Activated naive CD4-positive, alpha-beta T cell treated with anti-CD3 and anti-CD28 coated beads, Interleukin-2, amount 10 ng/mL, durations not matched to agents 5 hours and 36 hours (primary cell): ENCODE results near the gene YIPF7. TPM values are rescaled to one million over a fixed set of nuclear protein-coding genes. Genes with fewer than 3 reads are reported as not detected.

Experiments
- total RNA-seq, 2 experiments: library from RNA; stranded (reverse); gene quantifications; one replicate each; pipeline ENCODE4 v1.2.3, GENCODE V29; 2021

The YIPF7 gene
- not detected for total RNA-seq

GRCh38 chr4:44651425-44651824, at the start of gene YIPF7:
YIPF7 (minus strand) TSS chr4:44651625; CDS start chr4:44650100, 1,525 bp downstream.

DNA sequence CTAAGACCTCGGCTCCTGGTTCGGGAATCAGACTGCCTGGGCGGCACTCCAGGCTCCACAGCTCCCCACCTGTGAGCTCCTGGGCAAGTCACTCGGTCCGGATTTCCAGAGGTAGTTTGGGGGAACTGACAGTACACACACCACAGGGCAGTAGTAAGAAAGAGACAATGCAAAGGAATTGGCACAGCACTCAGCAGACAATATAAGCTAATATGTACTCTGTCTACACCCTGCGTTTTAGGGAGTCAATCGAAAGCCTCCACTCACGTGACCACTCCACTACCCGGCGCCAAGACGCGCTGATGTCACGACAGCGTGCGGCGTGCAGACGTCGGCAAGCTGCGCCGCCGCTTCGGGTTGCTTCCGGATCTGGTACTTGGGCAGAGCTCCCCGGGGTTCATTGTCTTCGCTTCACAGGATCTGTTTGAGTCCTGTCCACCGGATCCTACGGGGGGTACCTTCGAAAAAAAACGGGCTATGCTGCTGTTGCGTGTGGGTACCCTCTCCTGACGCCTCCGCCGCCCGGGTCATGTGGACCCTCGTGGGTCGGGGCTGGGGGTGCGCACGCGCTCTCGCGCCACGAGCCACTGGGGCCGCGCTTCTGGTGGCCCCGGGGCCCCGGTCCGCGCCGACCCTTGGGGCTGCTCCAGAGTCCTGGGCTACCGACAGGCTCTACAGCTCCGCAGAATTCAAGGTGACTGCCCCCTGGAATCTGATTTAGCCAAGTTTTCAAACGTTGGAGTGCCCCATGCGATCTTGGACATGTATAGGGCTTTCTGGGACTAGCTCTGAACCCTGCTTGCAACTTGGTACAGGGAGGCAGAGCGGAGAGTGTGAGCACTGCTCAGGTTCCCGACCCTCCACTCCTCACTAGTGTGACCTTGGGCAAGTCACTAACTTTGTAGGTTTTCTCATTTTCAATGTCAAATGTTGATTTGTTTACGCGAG, 26.9 kb upstream of the YIPF7 start, which contains the start of gene GUF1:
GUF1 (plus strand) TSS at position 327 of the 948 bp plus-strand sequence; CDS start at position 530, 203 bp downstream.

Other genes starting within 250 kb of the YIPF7 start
- not detected for gene KCTD8, start 202.8 kb downstream of the YIPF7 start, total RNA-seq
- 10 to 100 TPM; 18.9 to 19.8 TPM for gene GUF1, start 26.8 kb upstream of the YIPF7 start, total RNA-seq
- gene GNPDA2, start 74.9 kb upstream of the YIPF7 start, total RNA-seq = 10 to 100 TPM in 1 of 2 experiments, 1 to 10 TPM in 1; 9.2 to 10.3 TPM